HEK293T (cell line): ENCODE results near the gene WNK4.

Experiments used
- ARNT ChIP-seq: fragments of 450-650 bp; IDR thresholded peaks from 2 replicates; pipeline ENCODE4 v1.6.1; 2017; ENCODE audit warnings: mild to moderate bottlenecking
- BHLHE40 ChIP-seq: fragments of 450-650 bp; IDR thresholded peaks from 2 replicates; pipeline ENCODE4 v1.6.1; 2016; ENCODE audit warnings: mild to moderate bottlenecking, moderate library complexity, borderline replicate concordance
- CTBP1 ChIP-seq: fragments of 450-650 bp; IDR thresholded peaks from 2 replicates; pipeline ENCODE4 v1.6.1; 2016; ENCODE audit warnings: borderline replicate concordance
- FOXA1 ChIP-seq: fragments of 450-650 bp; IDR thresholded peaks from 2 replicates; pipeline ENCODE4 v1.6.1; 2016; ENCODE audit warnings: mild to moderate bottlenecking
- HDGF ChIP-seq: fragments of 450-650 bp; IDR thresholded peaks from 2 replicates; pipeline ENCODE4 v1.6.1; 2017; ENCODE audit warnings: antibody characterized with exemption, borderline replicate concordance
- L3MBTL2 ChIP-seq: fragments of 450-650 bp; conservative IDR thresholded peaks from 2 replicates; pipeline ENCODE4 v1.6.1; 2016; ENCODE audit warnings: mild to moderate bottlenecking
- SP1 ChIP-seq: fragments of 450-650 bp; IDR thresholded peaks from 2 replicates; pipeline ENCODE4 v1.6.1; 2017
- SUZ12 ChIP-seq: fragments of 450-650 bp; IDR thresholded peaks from 2 replicates; pipeline ENCODE4 v1.6.1; 2016; ENCODE audit warnings: mild to moderate bottlenecking

DNA sequence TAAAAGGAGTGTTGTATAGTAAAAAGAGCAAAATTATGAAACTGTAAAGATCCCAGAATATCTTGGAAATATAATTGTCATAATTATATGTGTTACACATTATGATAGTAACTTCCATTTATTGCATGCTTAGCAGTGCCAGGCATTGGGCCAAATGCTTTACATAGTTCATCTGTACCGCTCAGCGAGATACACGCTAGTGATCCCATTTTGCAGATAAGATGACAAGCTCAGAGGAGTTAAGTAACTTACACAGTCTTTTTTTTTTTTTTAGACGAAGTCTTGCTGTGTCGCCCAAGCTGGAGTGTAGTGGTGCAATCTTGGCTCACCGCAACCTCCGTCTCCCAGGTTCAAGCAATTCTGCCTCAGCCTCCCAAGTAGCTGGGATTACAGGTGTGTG, 28.8 kb upstream of the WNK4 start:
- no peak for TF ChIP-seq BHLHE40
- no peak for TF ChIP-seq CTBP1
- TF ChIP-seq SUZ12: no peak
- no peak for TF ChIP-seq SP1
- no peak for TF ChIP-seq HDGF
- TF ChIP-seq L3MBTL2: no peak
- TF ChIP-seq ARNT: no peak
- TF ChIP-seq FOXA1: no peak
